WTC11 (cell line): ENCODE measurements around the gene CPNE1.

ENCODE experiments used
- NR3C1 ChIP-seq: sonication (generic); formaldehyde crosslinking; conservative IDR thresholded peaks from 2 replicates; pipeline ENCODE4 v1.8.1; 2023; ENCODE audit warnings: low read depth, mild to moderate bottlenecking, missing genetic modification reagents
- SMAD4 ChIP-seq: sonication (generic); formaldehyde crosslinking; IDR thresholded peaks from 2 replicates; pipeline ENCODE4 v1.8.0; 2022; ENCODE audit warnings: mild to moderate bottlenecking, missing genetic modification reagents
- TF ChIP-seq, protein P1 (sequence below): fragments of 200-600 bp; IDR thresholded peaks from 2 replicates; pipeline ENCODE4 v1.8.0; 2022; ENCODE audit warnings: antibody characterized with exemption
- TF ChIP-seq, protein P2 (sequence below): sonication (generic); formaldehyde crosslinking; IDR thresholded peaks from 2 replicates; pipeline ENCODE4 v1.8.1; 2022; ENCODE audit warnings: low read depth, missing genetic modification reagents, borderline replicate concordance
- TF ChIP-seq, protein P3 (sequence below): sonication (generic); formaldehyde crosslinking; IDR thresholded peaks from 2 replicates; pipeline ENCODE4 v1.8.1; 2023; ENCODE audit warnings: mild to moderate bottlenecking, missing genetic modification reagents

DNA sequence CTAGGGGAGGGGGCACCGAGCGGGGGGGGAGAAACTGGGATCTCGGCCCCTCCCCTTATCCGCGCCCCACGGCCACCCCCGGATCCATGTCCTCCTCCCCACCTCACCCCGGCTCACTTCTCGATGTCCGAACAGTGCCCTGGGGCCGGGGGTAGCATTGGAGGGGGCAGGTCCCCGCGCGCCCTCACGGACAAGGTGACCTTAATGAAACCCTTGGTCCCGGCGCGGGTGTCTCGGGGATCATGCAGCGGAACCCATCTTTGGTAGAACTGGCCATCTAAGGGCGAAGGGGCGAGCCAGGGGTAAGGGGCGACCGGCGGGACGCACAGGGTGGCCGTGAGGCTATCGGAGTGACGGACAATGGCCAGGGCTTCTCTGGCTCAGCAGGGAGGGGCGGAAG lies 62.7 kb downstream of the CPNE1 start:
- TF ChIP-seq, protein P1, sequence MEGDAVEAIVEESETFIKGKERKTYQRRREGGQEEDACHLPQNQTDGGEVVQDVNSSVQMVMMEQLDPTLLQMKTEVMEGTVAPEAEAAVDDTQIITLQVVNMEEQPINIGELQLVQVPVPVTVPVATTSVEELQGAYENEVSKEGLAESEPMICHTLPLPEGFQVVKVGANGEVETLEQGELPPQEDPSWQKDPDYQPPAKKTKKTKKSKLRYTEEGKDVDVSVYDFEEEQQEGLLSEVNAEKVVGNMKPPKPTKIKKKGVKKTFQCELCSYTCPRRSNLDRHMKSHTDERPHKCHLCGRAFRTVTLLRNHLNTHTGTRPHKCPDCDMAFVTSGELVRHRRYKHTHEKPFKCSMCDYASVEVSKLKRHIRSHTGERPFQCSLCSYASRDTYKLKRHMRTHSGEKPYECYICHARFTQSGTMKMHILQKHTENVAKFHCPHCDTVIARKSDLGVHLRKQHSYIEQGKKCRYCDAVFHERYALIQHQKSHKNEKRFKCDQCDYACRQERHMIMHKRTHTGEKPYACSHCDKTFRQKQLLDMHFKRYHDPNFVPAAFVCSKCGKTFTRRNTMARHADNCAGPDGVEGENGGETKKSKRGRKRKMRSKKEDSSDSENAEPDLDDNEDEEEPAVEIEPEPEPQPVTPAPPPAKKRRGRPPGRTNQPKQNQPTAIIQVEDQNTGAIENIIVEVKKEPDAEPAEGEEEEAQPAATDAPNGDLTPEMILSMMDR = no peak
- TF ChIP-seq NR3C1 (no peak), SMAD4 (CRISPR knock-in tag) (no peak)
- TF ChIP-seq, protein P2, sequence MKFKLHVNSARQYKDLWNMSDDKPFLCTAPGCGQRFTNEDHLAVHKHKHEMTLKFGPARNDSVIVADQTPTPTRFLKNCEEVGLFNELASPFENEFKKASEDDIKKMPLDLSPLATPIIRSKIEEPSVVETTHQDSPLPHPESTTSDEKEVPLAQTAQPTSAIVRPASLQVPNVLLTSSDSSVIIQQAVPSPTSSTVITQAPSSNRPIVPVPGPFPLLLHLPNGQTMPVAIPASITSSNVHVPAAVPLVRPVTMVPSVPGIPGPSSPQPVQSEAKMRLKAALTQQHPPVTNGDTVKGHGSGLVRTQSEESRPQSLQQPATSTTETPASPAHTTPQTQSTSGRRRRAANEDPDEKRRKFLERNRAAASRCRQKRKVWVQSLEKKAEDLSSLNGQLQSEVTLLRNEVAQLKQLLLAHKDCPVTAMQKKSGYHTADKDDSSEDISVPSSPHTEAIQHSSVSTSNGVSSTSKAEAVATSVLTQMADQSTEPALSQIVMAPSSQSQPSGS (CRISPR knock-in tag) = no peak
- TF ChIP-seq, protein P3, sequence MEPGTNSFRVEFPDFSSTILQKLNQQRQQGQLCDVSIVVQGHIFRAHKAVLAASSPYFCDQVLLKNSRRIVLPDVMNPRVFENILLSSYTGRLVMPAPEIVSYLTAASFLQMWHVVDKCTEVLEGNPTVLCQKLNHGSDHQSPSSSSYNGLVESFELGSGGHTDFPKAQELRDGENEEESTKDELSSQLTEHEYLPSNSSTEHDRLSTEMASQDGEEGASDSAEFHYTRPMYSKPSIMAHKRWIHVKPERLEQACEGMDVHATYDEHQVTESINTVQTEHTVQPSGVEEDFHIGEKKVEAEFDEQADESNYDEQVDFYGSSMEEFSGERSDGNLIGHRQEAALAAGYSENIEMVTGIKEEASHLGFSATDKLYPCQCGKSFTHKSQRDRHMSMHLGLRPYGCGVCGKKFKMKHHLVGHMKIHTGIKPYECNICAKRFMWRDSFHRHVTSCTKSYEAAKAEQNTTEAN (CRISPR knock-in tag) = no peak
